ENCODE results near the gene HSF2. TPM values are rescaled to one million over a fixed set of nuclear protein-coding genes. Genes with fewer than 3 reads are reported as not detected.

Gene HSF2
- total RNA-seq, 2 donors from 2014 or later: 11.8 to 19.1 TPM

DNA sequence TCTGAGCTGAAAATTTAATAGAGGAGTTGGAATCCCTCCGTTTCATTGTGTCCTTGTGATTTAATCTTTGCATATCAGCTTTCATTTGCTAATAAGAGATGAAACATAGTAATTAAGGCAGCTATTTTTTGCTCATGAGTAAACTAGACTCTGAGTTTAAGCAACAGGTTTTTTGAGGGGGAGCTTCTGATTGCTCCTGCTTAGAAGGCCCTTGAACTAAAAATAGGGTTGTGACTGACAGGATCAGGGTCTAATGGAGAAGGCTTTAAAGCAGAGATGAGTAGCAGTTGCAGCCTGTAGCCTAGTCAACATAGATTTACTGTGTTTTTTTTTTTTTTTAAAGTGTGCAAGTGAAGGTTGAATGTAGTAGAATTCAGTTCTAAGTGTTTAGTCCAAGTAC, 17.4 kb downstream of the HSF2 start:
- Histone ChIP-seq H3K36me3 (no peaks in the 10 kb centered on the region), H3K27me3 (replicated peaks; ENCODE audit: insufficient read depth) (no peaks in the 10 kb centered on the region), H3K9me3 (no peaks in the 10 kb centered on the region), H3K4me3 (no peak overlapping the region), H3K27ac (no peak overlapping the region), H3K4me1 (ENCODE audit: control insufficient read depth in 1 of 2, low read depth in 2 of 2) (no peaks in the 10 kb centered on the region)
- ATAC-seq (ENCODE audit: insufficient number of reproducible peaks, low FRiP score, low read depth) (no peak), DNase-seq (ENCODE audit: low spot score) (no peak)
- no peak for TF ChIP-seq CTCF (IDR thresholded peaks at IDR 0.05)

DNA sequence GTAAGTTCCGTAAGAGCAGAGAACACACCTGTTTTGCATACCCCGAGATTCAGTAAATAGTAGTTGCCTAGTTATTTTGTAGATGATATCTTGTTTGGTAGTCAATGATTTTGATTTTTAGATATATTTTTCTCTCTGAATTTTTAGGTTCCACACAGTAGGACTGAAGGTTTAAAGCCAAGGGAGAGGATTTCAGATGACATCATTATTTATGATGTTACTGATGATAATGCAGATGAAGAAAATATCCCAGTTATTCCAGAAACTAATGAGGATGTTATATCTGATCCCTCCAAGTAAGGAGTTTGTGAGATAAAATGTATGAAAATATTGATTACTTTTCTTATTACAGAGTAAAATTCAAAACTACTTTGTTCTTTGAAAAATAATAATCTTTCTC, 22.6 kb downstream of the HSF2 start:
- no peaks in the 10 kb centered on the region for H3K9me3 ChIP-seq
- H3K4me1 ChIP-seq (ENCODE audit: control insufficient read depth in 1 of 2, low read depth in 2 of 2): no peaks in the 10 kb centered on the region
- TF ChIP-seq CTCF (IDR thresholded peaks at IDR 0.05): no peak
- DNase-seq (ENCODE audit: low spot score): no peak
- H3K27ac ChIP-seq: no peak overlapping the region
- no peaks in the 10 kb centered on the region for H3K36me3 ChIP-seq
- ATAC-seq (ENCODE audit: insufficient number of reproducible peaks, low FRiP score, low read depth): no peak
- H3K4me3 ChIP-seq: no peak overlapping the region
- no peaks in the 10 kb centered on the region for H3K27me3 ChIP-seq (replicated peaks; ENCODE audit: insufficient read depth)

DNA sequence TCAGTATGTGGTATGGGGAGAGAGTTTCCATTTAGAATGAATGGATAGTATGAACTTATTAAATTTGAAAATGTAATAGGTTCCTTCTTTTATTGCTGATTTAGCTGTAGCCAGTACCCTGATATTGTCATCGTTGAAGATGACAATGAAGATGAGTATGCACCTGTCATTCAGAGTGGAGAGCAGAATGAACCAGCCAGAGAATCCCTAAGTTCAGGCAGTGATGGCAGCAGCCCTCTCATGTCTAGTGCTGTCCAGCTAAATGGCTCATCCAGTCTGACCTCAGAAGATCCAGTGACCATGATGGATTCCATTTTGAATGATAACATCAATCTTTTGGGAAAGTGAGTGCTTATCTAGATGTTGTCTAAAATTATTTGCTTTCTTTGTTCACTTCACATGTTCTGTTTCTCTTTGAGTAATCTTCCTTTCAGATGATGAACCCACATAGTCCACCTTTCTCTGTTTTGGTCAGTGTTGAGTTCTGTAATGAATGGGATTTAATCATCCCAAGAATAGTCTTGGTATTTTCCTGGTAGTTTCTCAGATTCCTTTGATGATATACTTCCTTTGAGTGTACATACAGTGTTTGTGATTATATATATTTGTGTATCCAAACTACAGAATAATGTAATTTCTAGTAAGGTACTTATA, 23.3 kb downstream of the HSF2 start:
- Histone ChIP-seq H3K9me3 (no peaks in the 10 kb centered on the region), H3K27me3 (replicated peaks; ENCODE audit: insufficient read depth) (no peaks in the 10 kb centered on the region), H3K4me3 (no peak overlapping the region), H3K4me1 (ENCODE audit: control insufficient read depth in 1 of 2, low read depth in 2 of 2) (no peaks in the 10 kb centered on the region), H3K36me3 (no peaks in the 10 kb centered on the region), H3K27ac (no peak overlapping the region)
- no peak for ATAC-seq (ENCODE audit: insufficient number of reproducible peaks, low FRiP score, low read depth)
- DNase-seq (ENCODE audit: low spot score): no peak
- no peak for TF ChIP-seq CTCF (IDR thresholded peaks at IDR 0.05)

- no peak overlapping the region for H3K27ac ChIP-seq
- no peak for DNase-seq (ENCODE audit: low spot score)
- H3K36me3 ChIP-seq: no peaks in the 10 kb centered on the region
- H3K4me3 ChIP-seq: no peak overlapping the region
- H3K27me3 ChIP-seq (replicated peaks; ENCODE audit: insufficient read depth): no peaks in the 10 kb centered on the region
- no peaks in the 10 kb centered on the region for H3K9me3 ChIP-seq
- no peak for TF ChIP-seq CTCF (IDR thresholded peaks at IDR 0.05)
- no peak for ATAC-seq (ENCODE audit: insufficient number of reproducible peaks, low FRiP score, low read depth)
- H3K4me1 ChIP-seq (ENCODE audit: control insufficient read depth in 1 of 2, low read depth in 2 of 2): no peaks in the 10 kb centered on the region
These were observed 24.3 kb downstream of the HSF2 start for GRCh38 chr6:122423734-122424133.

GRCh38 chr6:122426597-122426996, 27.1 kb downstream of the HSF2 start:
- Histone ChIP-seq H3K27ac (no peak overlapping the region), H3K36me3 (no peaks in the 10 kb centered on the region), H3K4me3 (no peak overlapping the region), H3K4me1 (ENCODE audit: control insufficient read depth in 1 of 2, low read depth in 2 of 2) (no peaks in the 10 kb centered on the region), H3K27me3 (replicated peaks; ENCODE audit: insufficient read depth) (no peaks in the 10 kb centered on the region), H3K9me3 (no peaks in the 10 kb centered on the region)
- no peak for DNase-seq (ENCODE audit: low spot score)
- no peak for ATAC-seq (ENCODE audit: insufficient number of reproducible peaks, low FRiP score, low read depth)
- TF ChIP-seq CTCF (IDR thresholded peaks at IDR 0.05): no peak
